ENCODE results near the gene UBE2I.
A peak's percentile ranks its signal among the peaks of the same experiment; 100 is the strongest.

Gene UBE2I

GRCh38 chr16:1308977-1309885 lies at the start of gene UBE2I:
UBE2I (plus strand) TSS chr16:1309636; CDS start chr16:1314031, 4,395 bp downstream.
- TF ChIP-seq CTCF (IDR thresholded peaks at IDR 0.05; ENCODE audit: low read depth, low read length), result no peak
- DNase-seq (ENCODE audit: low read depth, low spot score), result peak; percentile 99
- in situ Hi-C loops (cut with HindIII; ENCODE audit: low sequenced_read_pairs), result no loop called here
- peak within 1 kb of the TSS; percentile 81 for H3K4me3 ChIP-seq (ENCODE audit: low read depth, low read length)

GRCh38 chr16:1259760-1260068 lies 49.7 kb upstream of the UBE2I start:
- no peak for TF ChIP-seq CTCF (IDR thresholded peaks at IDR 0.05; ENCODE audit: low read depth, low read length)
- H3K4me3 ChIP-seq (ENCODE audit: low read depth, low read length), result no peak overlapping the region
- in situ Hi-C loops (cut with HindIII; ENCODE audit: low sequenced_read_pairs), result no loop called here
- DNase-seq (ENCODE audit: low read depth, low spot score), result no peak

- no peak overlapping the region for H3K4me3 ChIP-seq (ENCODE audit: low read depth, low read length)
- no peak for TF ChIP-seq CTCF (IDR thresholded peaks at IDR 0.05; ENCODE audit: low read depth, low read length)
- DNase-seq (ENCODE audit: low read depth, low spot score), result no peak
- in situ Hi-C loops (cut with HindIII; ENCODE audit: low sequenced_read_pairs), result no loop called here
Measured at GRCh38 chr16:1260101-1260680, 49.2 kb upstream of the UBE2I start.

GRCh38 chr16:1261131-1261892 lies 48.1 kb upstream of the UBE2I start:
- no peak overlapping the region for H3K4me3 ChIP-seq (ENCODE audit: low read depth, low read length)
- no peak for TF ChIP-seq CTCF (IDR thresholded peaks at IDR 0.05; ENCODE audit: low read depth, low read length)
- in situ Hi-C loops (cut with HindIII; ENCODE audit: low sequenced_read_pairs), result no loop called here
- DNase-seq (ENCODE audit: low read depth, low spot score), result no peak

- no peak for TF ChIP-seq CTCF (IDR thresholded peaks at IDR 0.05; ENCODE audit: low read depth, low read length)
- no peak for DNase-seq (ENCODE audit: low read depth, low spot score)
- in situ Hi-C loops (cut with HindIII; ENCODE audit: low sequenced_read_pairs), result no loop called here
- H3K4me3 ChIP-seq (ENCODE audit: low read depth, low read length), result no peak overlapping the region
Measured at GRCh38 chr16:1262210-1262845, 47.1 kb upstream of the UBE2I start.

- no peak for TF ChIP-seq CTCF (IDR thresholded peaks at IDR 0.05; ENCODE audit: low read depth, low read length)
- in situ Hi-C loops (cut with HindIII; ENCODE audit: low sequenced_read_pairs), result no loop called here
- DNase-seq (ENCODE audit: low read depth, low spot score), result no peak
- H3K4me3 ChIP-seq (ENCODE audit: low read depth, low read length), result no peak overlapping the region
Measured at GRCh38 chr16:1262846-1263221, 46.6 kb upstream of the UBE2I start.
